HG02981 (cell line): ENCODE data around the gene STAT1.
"Not testable (repeated sequence)": the region's sequence is repeated elsewhere in the genome, so short reads cannot be mapped to it uniquely, and the experiment has no call there.

Experiments
- ATAC-seq: cut with Tn5 transposase; IDR thresholded peaks from one replicate; pipeline ENCODE4 v1.9.1; 2021; ENCODE audit warnings: mild to moderate bottlenecking, moderate library complexity; ENCODE audit not compliant: unreplicated experiment

Gene STAT1

DNA sequence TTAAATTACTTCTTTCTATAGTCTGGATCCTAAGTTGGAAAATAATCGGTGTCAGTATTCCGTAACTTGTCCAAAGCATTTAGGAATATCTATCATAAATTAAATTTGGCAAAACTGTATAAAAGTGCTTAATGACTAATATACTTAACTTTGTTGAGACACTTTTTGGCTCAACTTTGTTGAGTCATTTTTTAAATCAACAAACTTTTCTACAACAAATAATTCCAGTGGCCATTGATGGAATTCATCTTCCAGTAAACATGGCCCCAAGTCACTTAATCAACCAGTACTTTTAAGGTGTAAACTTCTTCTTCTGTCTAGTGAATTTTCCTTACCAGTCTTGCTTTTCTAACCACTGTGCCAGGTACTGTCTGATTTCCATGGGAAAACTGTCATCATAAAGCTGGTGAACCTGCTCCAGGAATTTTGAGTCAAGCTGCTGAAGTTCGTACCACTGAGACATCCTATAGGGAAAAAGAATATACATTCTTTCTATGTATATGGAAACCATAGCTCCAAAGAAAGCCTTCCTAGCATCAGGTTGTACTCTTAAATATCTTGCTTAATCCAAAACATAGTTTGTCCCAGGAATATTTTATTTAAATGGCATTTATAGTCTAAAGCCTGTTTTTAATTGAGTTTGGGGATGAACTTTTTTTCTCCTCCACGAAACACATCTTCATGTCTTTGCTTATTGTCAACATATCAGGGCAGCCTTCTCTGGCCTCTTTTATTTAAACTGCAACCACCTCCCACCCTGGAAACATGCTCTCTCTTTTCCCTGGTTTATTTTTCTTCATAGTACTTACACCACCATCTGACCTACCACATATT, 4.2 kb downstream of the STAT1 start:
- no peak for ATAC-seq

DNA sequence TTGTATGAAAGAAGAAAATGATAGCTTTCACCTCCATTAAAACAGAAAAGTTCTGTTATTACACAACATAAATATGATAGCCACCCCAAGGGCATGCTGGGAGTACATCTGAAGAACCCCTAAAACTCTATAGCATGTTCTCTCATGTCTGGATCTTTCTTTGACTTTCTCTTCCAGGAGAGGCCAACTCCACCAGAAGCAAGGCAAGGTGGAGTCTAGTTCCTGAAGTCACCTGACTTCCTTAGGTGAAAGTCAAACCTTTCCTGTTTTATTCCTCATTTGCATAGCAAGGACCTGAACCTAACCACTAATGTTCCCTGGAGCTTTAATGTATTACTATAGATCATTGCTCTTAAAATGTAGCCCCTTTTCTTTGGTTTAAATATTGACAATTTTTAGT, 5.7 kb downstream of the STAT1 start:
- ATAC-seq, result no peak

DNA sequence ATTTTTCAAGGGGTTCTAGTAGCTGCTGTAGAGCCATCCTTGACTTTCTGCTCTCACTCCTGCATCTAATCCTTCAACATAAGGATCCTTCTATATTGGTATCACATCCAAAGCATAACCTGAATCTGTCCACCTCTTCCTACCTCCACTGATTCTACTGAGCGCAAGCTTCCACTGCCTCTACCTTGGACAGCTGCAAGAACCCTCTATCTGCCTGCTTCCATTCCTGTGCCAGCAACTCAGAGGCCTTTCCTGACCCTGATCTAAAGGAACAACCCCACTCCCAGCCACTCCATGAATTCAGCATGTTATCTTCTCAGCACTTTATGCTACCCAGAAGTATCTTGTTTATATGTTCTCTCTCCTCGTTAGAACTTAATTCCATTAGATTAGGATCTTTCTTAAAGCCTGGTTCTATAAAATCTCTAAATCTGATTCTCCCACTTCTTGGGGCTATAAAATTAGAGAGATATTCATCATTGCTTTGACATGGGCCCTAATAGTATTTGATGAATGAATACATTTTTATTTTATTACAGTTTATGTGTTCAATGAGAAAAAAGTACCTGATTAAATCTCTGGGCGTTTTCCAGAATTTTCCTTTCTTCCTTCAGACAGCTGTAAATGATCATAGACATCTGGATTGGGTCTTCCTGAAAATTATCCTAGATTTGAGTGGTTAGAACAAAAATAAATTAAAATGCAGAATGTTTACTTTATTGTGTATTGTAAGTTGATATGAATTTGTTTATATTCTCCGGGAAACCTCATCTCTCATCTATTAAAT, 6.8 kb downstream of the STAT1 start:
- no peak for ATAC-seq

DNA sequence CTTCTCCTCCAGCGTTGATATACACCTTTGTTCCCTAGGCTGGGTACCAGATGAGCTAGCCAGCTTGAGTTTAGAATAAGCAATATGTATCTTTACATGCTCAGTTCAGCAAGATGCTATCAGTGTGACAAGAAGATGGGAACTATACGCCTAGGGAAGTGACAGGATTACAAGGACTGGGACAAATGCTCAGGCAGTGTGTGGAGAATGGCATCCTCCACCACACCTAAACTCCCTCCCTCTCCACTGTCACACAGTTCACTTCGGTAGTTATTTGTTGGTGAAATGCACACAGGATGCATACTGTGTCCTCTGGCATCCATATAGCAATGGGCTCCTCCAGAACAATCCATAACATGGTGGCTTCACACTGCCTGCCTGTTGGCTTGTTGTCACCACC, 7.7 kb downstream of the STAT1 start:
- ATAC-seq, result no peak

DNA sequence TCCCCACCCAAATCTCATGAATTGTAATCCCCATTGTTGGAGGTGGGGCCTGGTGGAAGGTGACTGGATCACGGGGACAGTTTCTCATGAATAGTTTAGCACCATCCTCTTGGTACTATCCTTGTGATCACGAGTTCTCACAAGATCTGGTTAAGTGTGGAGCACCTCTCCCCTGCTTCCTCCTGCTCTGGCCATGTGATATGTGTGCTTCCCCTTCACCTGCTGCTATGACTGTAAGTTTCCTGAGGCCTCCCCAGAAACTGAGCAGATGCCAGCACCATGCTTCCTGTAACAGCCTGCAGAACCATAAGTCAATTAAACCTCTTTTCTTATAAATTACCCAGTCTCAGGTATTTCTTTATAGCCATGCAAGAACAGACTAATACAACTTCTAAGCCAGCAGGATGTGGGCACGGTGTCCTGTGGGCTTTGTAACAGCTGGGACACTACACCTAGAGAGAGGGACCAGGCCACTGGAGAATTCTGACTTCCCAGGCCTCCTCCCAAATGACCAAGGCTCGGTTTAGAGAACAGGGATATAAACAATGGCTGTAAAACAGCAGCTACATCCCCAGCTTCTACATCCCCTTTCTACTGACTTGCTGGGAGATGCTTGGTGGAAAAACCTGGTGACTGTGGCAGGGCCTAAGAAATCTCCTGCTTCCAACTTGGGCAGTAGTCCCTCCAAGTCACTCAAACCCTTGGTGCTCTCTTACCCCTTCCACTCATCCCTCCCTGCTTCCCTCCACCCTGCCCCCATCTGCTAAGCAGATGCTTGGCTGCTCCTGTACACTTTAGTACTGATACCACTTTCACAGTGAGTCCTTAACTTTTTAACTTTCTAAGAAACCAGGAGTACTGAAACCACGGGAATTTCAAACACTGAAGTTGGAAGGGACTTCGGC, 10.3 kb downstream of the STAT1 start:
- no peak for ATAC-seq

DNA sequence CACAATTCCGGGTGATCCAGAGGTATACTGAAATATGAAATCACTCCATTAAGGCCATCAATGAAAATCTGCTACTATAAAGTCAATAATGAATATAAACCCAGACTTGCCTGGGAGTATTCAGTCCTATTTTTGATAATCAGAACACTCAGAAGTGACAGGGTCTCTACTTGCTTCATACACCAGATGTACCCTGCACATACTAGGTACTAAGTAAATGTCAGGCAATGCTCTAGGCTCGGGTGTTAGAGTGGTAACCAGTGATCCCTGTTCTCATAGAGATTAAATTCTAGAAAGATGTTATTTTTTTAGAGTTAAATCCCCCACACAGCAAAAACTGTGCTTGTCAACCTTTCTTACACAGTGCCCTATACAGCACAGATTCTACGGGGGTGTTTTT, 12.3 kb downstream of the STAT1 start:
- ATAC-seq, result no peak

DNA sequence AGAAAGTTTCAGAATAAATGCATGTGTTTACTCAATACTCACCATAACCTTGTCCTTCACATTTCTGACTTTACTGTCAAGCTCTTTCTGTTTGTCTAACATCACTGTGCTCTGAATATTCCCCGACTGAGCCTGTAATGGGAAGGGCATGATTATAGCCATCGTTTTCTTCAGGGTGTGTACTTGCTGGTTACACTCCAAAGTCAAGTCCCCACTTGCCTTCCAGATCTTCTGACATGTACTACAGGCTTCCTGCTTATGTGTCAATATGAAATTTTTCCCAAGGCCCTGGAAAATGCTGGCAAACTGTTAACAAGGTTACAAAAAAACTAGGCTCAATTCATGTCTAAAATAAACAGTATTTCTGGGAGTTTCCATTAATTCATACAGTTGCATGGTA, 12.9 kb downstream of the STAT1 start:
- no peak for ATAC-seq

DNA sequence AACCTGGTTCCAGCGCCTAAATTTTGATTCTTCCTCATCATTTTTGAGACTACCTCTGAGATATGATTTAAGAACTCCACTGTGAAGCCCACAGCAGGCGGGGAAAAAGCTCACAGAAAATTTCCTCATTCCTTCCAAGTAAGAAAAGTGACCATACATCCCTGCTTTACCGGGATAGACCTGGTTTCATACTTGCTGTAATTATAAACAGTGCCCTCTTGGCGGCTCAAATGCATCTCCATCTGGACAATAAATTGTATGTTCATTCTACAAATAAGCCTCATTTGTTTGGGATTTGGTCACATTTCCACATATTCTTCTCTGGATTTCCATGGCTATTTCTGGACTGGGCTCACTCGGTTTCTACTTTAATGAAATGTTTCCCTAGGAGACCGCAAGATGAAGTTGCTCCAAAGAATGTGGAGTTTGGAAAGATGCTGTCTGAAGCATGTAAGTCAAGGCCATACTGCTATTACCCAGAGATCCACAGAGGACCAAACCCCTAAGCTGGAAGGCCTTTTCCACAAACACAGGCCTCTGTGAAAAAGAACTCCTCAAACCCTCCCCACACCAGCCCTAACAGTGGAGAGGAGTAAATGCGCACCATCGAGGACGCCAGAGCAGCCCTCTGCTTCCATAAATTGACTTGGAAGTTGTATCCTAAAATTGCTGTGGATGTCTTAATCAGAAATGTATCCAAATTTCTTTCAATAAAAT, 13.9 kb downstream of the STAT1 start:
- ATAC-seq, result no peak

DNA sequence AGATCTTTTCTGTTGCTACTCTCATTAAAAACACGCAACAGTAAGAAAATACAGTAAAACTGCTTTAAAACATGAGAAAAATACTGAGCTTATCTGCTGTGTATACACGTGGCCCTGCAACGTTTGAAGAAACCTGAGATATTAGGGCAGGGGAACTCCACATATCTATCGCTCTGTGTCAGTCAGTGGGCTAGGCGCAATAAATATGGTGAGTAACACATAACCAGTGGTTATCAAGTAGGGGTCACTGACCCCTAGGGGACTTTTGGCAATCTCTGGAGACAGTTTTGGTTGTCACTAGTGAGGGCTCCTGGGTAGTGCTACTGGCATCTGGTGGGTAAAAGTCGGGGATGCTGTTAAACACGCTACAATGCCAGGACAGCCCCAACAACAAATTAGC, 14.9 kb downstream of the STAT1 start:
- ATAC-seq, result no peak

DNA sequence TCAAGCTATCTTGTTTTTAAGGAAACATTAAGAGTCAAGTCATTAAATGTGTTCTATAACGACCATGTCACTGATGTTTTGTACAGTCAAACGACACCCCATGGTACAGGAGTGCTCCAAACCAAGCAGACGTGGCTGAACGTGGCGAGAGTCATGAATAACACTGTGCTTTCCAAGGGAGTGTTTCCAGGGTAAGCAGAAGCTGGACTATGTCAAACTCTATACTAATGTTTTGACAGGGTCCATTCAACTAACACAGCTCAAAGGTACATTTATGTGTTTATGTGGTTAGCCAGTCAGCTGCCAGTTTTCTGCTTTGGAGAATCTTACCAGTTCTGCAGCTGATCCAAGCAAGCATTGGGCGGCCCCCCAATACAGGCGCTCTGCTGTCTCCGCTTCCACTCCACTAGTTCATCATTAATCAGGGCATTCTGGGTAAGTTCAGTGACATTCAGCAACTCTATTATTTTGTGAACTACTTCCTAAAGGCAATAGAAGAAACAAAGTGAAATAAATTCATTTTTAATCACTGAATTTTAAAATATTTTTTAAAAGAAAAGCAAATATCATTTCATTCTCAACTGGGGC, 16.4 kb downstream of the STAT1 start:
- no peak for ATAC-seq

DNA sequence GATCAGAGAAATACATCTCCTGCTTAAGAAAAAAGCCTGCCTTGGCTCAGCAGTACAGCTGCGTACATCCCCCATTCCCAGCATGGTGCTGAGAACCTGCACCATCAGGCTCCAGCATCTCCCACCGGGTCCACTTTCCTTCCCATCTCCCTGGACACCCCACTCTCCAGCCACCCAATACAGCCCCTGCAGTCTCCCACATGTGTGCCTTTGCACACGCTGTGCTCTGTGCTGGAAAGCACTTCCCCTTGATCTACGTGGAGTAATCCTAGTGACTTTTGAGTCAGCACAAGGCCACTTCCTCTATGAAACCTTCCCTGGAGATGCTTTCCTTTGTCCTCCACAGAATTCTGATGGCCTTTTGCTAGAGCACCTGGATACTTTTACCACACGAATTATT, 17.0 kb downstream of the STAT1 start:
- no peak for ATAC-seq

DNA sequence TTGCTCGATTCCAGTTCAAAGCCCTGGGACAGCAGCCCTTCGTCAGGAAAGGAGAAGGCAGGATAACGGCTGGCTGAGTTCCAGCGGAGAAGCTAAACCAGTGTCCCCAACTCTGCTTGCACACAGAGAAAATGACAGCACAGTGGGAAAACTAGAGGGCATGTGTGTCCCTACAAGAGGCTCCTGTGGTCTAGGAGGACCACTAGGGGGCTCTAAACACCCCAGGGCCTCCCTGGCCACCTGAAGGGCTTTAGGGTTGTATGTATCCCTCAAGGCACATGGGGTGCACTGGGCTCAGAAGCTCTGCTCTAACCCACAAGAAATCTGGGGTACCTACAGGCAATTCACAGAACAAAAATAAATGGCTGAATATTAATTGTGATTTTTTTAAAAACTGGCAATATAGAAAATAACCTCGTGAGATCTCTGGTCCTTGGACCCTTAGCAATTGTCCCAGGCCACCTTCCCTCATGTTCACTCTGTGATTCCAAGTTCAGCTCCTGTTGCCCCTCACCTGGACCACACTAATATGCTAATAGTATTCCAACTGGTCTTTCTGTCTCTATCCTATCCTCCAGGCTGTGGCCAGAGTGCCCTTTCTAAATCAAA, 17.5 kb downstream of the STAT1 start:
- peak; percentile 56 for ATAC-seq

DNA sequence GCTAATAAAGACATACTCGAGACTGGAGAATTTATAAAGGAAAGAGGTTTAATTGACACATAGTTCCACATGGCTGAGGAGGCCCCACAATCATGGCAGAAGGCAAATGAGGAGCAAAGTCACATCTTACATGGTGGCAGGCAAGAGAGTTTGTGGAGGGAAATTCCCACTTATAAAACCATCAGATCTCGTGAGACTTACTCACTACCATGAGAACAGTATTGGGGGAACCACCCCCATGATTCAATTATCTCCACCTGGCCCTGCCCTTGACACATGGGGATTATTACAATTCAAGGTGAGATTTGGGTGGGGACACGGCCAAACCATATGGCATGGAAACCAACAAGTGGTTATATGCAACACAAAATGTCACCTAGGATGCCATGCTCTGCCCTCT, 18.7 kb downstream of the STAT1 start:
- ATAC-seq, result not testable (repeated sequence)

DNA sequence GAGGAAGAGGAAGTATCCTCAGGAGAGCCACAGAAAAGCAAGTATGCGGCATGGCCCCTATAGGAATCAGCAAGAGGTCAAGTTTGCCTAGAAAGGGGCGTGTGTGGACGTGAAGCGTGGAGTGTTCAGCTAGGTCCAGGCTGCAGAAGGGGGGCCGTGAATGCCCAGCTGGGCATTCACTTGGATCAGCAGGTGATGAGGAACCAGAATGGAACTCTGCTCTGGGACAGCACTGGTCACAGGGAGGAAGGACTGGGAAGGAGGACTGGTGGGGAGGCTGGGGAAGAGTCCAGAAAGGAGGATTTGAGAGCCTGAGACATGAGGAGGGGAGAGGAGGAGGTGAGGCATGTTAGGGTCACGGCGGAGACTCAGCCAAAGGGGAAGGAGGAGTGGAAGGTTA, 19.8 kb downstream of the STAT1 start:
- no peak for ATAC-seq

DNA sequence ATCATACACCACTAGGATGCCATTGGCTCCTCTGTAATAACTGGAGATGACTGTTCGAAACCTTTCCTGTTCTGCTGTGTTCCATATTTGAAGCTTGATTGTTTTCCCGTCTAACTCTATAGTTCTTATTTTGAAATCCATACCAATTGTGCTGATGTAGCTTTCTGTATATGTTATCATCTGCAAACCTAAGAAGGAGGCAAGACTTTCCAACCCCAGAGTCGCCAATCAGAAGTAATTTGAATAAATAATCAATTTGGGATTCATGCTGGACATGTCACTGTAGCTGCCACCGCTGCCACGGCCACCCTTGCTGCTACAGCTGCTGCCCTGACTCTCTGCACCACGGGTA, 20.7 kb downstream of the STAT1 start:
- ATAC-seq, result no peak

DNA sequence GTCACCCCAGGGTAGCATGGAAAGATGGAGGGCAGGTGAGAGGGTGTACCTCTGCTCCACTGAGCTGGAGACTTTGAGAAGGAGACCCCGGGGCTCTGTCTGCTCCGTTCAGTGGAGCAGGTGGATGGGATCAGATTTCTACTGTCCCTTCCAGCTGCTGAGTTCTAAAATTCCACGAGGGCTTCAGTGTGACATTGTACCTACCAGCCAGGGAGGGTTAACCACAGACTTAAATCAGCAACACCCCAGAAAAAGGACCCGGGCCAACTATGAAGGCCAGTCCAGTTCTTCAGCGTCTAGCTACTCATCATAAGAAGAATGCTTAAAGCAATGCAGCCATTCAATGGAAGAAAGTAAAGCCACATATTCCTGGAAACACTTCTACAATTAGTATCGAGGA, 23.8 kb downstream of the STAT1 start:
- no peak for ATAC-seq

DNA sequence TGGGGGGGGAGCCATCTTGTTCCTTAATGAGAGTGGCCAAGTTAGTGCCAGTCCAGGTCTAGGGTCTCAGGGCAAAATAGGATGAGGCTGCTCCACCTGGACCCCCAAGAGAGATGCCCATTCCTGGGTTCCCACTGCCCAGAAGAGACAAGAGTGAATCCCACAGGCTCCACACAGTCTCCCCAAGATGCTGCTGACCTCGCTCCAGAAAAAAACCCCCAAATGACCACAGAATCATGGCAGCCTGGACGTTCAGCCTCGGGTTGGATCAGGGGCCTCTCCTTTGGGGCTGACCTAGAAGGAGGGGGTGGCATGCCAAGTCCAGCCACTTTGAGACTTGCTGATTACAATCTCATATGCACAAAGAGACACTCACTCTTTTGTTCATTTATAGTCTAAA, 25.1 kb downstream of the STAT1 start:
- no peak for ATAC-seq

DNA sequence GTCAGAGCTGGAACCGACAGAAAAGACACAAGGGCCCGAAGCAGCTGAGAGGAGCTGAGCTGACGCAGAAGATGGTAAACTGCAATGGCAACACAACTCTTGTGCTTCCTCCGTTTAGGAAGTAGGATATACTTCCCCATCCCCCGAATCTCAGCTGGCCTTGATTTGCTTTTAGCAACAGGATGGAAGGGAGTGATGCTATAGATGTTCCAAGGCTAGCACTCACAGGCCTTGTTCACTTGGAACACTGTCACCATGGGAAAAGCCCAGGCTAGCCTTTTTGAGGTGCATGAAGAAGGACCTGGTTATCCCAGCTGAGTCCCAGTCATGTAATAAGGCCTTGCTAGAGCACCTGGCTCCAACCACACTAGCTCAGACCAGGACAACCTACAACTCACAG, 26.0 kb downstream of the STAT1 start:
- ATAC-seq, result no peak

DNA sequence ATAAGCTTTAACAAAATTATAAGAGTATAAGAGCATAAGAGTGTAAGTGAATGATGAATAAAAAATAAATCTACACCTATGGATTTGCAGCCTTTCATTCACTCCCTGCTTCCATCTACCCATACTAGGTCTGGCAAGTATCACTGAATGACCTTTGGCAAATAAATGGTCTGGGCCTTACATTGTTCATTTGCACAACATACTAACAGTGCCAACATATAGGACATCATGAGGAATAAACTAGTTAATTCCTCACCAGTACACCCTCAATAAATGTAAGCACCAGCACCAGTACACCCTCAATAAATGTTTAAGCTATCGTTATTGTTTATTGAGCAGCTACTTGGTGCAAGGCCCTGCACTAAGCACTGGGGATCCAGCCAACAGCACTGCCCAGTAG, 26.9 kb downstream of the STAT1 start:
- no peak for ATAC-seq
